Measurements from ENCODE around the gene SDR9C7. TPM values are rescaled to one million over a fixed set of nuclear protein-coding genes. Genes with fewer than 3 reads are reported as not detected.

SDR9C7 gene
- total RNA-seq, 1 experiment from 2014 or later = not detected

GRCh38 chr12:56877195-56878009 lies 56.8 kb downstream of the SDR9C7 start:
- Histone ChIP-seq H3K27me3 (ENCODE audit: insufficient read depth, low read depth) (peaks cover 40% of the 10 kb centered on the region), H3K36me3 (ENCODE audit: low read depth) (no peaks in the 10 kb centered on the region), H2AFZ (no peak overlapping the region), H4K20me1 (ENCODE audit: insufficient read depth) (no peaks in the 10 kb centered on the region), H3K4me2 (no peak overlapping the region), H3F3A (ENCODE audit: insufficient read depth, low read depth) (no peaks in the 10 kb centered on the region), H3K9me2 (ENCODE audit: insufficient read depth) (no peaks in the 10 kb centered on the region), H3K27ac (no peak overlapping the region), H3K9me3 (ENCODE audit: insufficient read depth, low read depth) (peaks cover 5% of the 10 kb centered on the region; the same call in 1 of the 2 replicates), H3K4me3 (no peak overlapping the region), H3K79me2 (ENCODE audit: low read depth) (no peaks in the 10 kb centered on the region), H3K4me1 (replicated peaks; ENCODE audit: insufficient read depth) (no peaks in the 10 kb centered on the region)
- DNase-seq = no peak
- ChIA-PET POLR2A (ENCODE audit: unreplicated experiment) (no interaction called here), CTCF (no interaction called here)
- TF ChIP-seq CTCF (conservative IDR thresholded peaks at IDR 0.05) (no peak), EZH2 (IDR thresholded peaks at IDR 0.05; ENCODE audit: low read depth) (no peak)
- no TSS peak for BruUV-seq (replicated peaks)
- intact Hi-C loops (cut with micrococcal nuclease; ENCODE audit: unreplicated experiment) = no loop called here

- H3K36me3 ChIP-seq (ENCODE audit: low read depth) = no peaks in the 10 kb centered on the region
- H4K20me1 ChIP-seq (ENCODE audit: insufficient read depth) = no peaks in the 10 kb centered on the region
Measured at GRCh38 chr12:56874821-56875220, 59.4 kb downstream of the SDR9C7 start.

GRCh38 chr12:56873382-56873781 lies 60.8 kb downstream of the SDR9C7 start:
- H3K27ac ChIP-seq = no peak overlapping the region
- ChIA-PET POLR2A (ENCODE audit: unreplicated experiment) (no interaction called here), CTCF (no interaction called here)
- H3K9me3 ChIP-seq (ENCODE audit: insufficient read depth, low read depth) = no peaks in the 10 kb centered on the region
- H3K36me3 ChIP-seq (ENCODE audit: low read depth) = no peaks in the 10 kb centered on the region
- BruUV-seq (replicated peaks) = no TSS peak
- no peak for DNase-seq
- H2AFZ ChIP-seq = no peak overlapping the region
- H3K4me1 ChIP-seq (replicated peaks; ENCODE audit: insufficient read depth) = no peaks in the 10 kb centered on the region
- no peaks in the 10 kb centered on the region for H4K20me1 ChIP-seq (ENCODE audit: insufficient read depth)
- TF ChIP-seq CTCF (conservative IDR thresholded peaks at IDR 0.05) (no peak), EZH2 (IDR thresholded peaks at IDR 0.05; ENCODE audit: low read depth) (no peak)
- no peak overlapping the region for H3K4me2 ChIP-seq
- H3K79me2 ChIP-seq (ENCODE audit: low read depth) = no peaks in the 10 kb centered on the region
- intact Hi-C loops (cut with micrococcal nuclease; ENCODE audit: unreplicated experiment) = no loop called here
- H3K27me3 ChIP-seq (ENCODE audit: insufficient read depth, low read depth) = peaks cover 33% of the 10 kb centered on the region
- no peaks in the 10 kb centered on the region for H3F3A ChIP-seq (ENCODE audit: insufficient read depth, low read depth)
- H3K4me3 ChIP-seq = no peak overlapping the region
- no peaks in the 10 kb centered on the region for H3K9me2 ChIP-seq (ENCODE audit: insufficient read depth)

More at GRCh38 chr12:56874821-56875220, 59.4 kb downstream of the SDR9C7 start:
- intact Hi-C loops (cut with micrococcal nuclease; ENCODE audit: unreplicated experiment) = no loop called here
- Histone ChIP-seq H3F3A (ENCODE audit: insufficient read depth, low read depth) (no peaks in the 10 kb centered on the region), H3K79me2 (ENCODE audit: low read depth) (no peaks in the 10 kb centered on the region), H3K27ac (no peak overlapping the region), H3K4me2 (no peak overlapping the region), H3K9me3 (ENCODE audit: insufficient read depth, low read depth) (no peaks in the 10 kb centered on the region), H3K4me3 (no peak overlapping the region), H3K9me2 (ENCODE audit: insufficient read depth) (no peaks in the 10 kb centered on the region), H3K4me1 (replicated peaks; ENCODE audit: insufficient read depth) (no peaks in the 10 kb centered on the region), H3K27me3 (ENCODE audit: insufficient read depth, low read depth) (peaks cover 36% of the 10 kb centered on the region), H2AFZ (no peak overlapping the region)
- TF ChIP-seq EZH2 (IDR thresholded peaks at IDR 0.05; ENCODE audit: low read depth) = no peak
- no peak for TF ChIP-seq CTCF (conservative IDR thresholded peaks at IDR 0.05)
- ChIA-PET POLR2A (ENCODE audit: unreplicated experiment) (no interaction called here), CTCF (no interaction called here)
- no TSS peak for BruUV-seq (replicated peaks)
- no peak for DNase-seq

Other genes with a start within 250 kb of the SDR9C7 start
- gene PTGES3, start 246.1 kb downstream of the SDR9C7 start, total RNA-seq (2021) = 227 and 322 TPM in 2 replicates
- 812 and 1,035 TPM in 2 replicates for gene NACA, start 209.1 kb downstream of the SDR9C7 start, total RNA-seq (2021)
- 27.2 and 35.8 TPM in 2 replicates for gene PRIM1, start 182.1 kb downstream of the SDR9C7 start, total RNA-seq (2021)
- gene HSD17B6, start 171.1 kb downstream of the SDR9C7 start, total RNA-seq (2021) = 2.1 and 2.2 TPM in 2 replicates
- gene RDH16, start 23.2 kb upstream of the SDR9C7 start, total RNA-seq (2021) = 0.79 and 0.88 TPM in 2 replicates
- gene ZBTB39, start 72.1 kb upstream of the SDR9C7 start, total RNA-seq (2021) = 6.5 and 7.6 TPM in 2 replicates
- not detected in 2 replicates for gene TAC3, start 82.1 kb upstream of the SDR9C7 start, total RNA-seq (2021)
- gene MYO1A, start 115.7 kb upstream of the SDR9C7 start, total RNA-seq (2021) = not detected in 2 replicates
- gene NEMP1, start 144.4 kb upstream of the SDR9C7 start, total RNA-seq (2021) = 28.9 and 36.6 TPM in 2 replicates
- gene NAB2, start 154.7 kb upstream of the SDR9C7 start, total RNA-seq (2021) = 13.8 and 20.2 TPM in 2 replicates
- gene STAT6, start 177.0 kb upstream of the SDR9C7 start, total RNA-seq (2021) = 112 and 122 TPM in 2 replicates
- gene LRP1, start 194.1 kb upstream of the SDR9C7 start, total RNA-seq (2021) = 51.4 and 70.1 TPM in 2 replicates
- gene LRP1-AS, start 213.2 kb upstream of the SDR9C7 start, total RNA-seq (2021) = not detected in 2 replicates